ENCODE measurements around the gene CD44. TPM values are rescaled to one million over a fixed set of nuclear protein-coding genes. Genes with fewer than 3 reads are reported as not detected.

CD44 gene
- total RNA-seq, 1 donor from 2014 or later = 14.0 TPM

DNA sequence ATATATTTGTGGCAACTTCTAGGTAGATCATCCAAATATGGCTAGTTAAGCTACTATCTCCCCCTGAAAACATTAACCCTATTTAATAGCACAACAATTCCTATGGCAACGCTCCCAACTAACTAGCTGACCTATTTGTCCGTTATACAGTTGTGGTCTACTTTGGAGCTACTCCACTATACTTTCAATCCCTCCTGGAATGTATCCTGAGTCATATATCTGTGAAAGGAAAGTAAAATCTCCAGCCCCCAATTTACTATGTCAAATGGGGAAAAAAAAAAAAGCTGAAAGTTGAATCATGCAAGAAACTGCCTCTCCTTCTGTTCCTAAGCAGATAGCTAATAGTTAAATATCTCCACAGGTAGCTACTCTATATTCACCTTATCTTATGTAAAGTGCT is 128.5 kb downstream of the CD44 start:
- no peaks in the 10 kb centered on the region for H3K4me1 ChIP-seq
- no peaks in the 10 kb centered on the region for H3K27me3 ChIP-seq (ENCODE audit: low read depth)
- no peak overlapping the region for H3K27ac ChIP-seq (replicated peaks)
- intact Hi-C loops (cut with micrococcal nuclease) = loop anchor here (10.0 kb wide), 1 partner anchor 117 kb away; no protein-coding TSS in a partner anchor
- DNase-seq = no peak
- H3K9me3 ChIP-seq (replicated peaks) = no peaks in the 10 kb centered on the region
- no peak overlapping the region for H3K4me3 ChIP-seq
- TF ChIP-seq, protein P1, sequence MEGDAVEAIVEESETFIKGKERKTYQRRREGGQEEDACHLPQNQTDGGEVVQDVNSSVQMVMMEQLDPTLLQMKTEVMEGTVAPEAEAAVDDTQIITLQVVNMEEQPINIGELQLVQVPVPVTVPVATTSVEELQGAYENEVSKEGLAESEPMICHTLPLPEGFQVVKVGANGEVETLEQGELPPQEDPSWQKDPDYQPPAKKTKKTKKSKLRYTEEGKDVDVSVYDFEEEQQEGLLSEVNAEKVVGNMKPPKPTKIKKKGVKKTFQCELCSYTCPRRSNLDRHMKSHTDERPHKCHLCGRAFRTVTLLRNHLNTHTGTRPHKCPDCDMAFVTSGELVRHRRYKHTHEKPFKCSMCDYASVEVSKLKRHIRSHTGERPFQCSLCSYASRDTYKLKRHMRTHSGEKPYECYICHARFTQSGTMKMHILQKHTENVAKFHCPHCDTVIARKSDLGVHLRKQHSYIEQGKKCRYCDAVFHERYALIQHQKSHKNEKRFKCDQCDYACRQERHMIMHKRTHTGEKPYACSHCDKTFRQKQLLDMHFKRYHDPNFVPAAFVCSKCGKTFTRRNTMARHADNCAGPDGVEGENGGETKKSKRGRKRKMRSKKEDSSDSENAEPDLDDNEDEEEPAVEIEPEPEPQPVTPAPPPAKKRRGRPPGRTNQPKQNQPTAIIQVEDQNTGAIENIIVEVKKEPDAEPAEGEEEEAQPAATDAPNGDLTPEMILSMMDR (IDR thresholded peaks at IDR 0.05; ENCODE audit: borderline replicate concordance) = no peak
- H3K36me3 ChIP-seq = no peaks in the 10 kb centered on the region

DNA sequence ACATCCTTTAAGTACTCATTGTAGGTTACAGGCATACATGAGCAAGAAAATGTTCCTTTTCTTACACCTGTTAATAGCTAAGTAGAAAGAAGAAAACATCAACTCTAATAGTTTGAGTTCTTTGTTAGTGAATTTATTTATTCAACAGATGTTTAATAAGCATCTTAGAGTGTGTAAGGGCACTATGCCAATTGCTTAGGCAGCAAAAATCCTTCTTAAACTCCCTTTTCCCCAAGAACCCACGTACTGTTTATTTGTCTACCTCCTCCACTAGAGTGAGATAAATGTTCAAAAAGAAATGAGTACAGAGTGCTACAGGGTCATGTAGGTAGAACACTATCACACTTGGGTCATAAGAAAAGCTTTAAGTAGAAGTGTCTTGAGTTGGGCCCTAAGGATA is 131.4 kb downstream of the CD44 start:
- DNase-seq = no peak
- H3K4me3 ChIP-seq = no peak overlapping the region
- H3K36me3 ChIP-seq = no peaks in the 10 kb centered on the region
- H3K27me3 ChIP-seq (ENCODE audit: low read depth) = no peaks in the 10 kb centered on the region
- H3K4me1 ChIP-seq = peaks cover 6% of the 10 kb centered on the region
- intact Hi-C loops (cut with micrococcal nuclease) = no loop called here
- TF ChIP-seq, protein P1 (IDR thresholded peaks at IDR 0.05; ENCODE audit: borderline replicate concordance) = no peak
- H3K9me3 ChIP-seq (replicated peaks) = no peaks in the 10 kb centered on the region
- H3K27ac ChIP-seq (replicated peaks) = no peak overlapping the region

DNA sequence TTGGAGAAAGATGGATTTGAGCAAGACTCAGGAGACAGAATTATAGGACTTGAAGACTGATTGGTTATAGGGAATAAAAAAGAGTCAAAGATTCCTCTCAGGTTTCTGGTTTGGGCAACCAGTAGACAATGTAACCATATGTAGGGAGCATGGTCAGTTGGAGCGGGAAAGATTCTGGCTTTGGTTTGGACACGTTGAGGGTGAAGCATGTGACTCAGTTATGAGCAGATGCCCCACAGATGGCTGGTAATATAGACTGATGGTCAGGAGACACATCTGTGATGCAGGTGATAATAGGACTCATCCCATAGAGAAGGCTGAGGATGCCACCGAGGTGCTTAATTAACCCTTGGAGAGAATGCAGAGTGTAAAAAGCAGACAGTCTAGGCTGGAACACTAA is 132.1 kb downstream of the CD44 start:
- DNase-seq = no peak
- no peak overlapping the region for H3K27ac ChIP-seq (replicated peaks)
- no peaks in the 10 kb centered on the region for H3K9me3 ChIP-seq (replicated peaks)
- H3K36me3 ChIP-seq = no peaks in the 10 kb centered on the region
- intact Hi-C loops (cut with micrococcal nuclease) = no loop called here
- no peak overlapping the region for H3K4me3 ChIP-seq
- H3K27me3 ChIP-seq (ENCODE audit: low read depth) = no peaks in the 10 kb centered on the region
- H3K4me1 ChIP-seq = peaks cover 10% of the 10 kb centered on the region
- TF ChIP-seq, protein P1 (IDR thresholded peaks at IDR 0.05; ENCODE audit: borderline replicate concordance) = no peak

DNA sequence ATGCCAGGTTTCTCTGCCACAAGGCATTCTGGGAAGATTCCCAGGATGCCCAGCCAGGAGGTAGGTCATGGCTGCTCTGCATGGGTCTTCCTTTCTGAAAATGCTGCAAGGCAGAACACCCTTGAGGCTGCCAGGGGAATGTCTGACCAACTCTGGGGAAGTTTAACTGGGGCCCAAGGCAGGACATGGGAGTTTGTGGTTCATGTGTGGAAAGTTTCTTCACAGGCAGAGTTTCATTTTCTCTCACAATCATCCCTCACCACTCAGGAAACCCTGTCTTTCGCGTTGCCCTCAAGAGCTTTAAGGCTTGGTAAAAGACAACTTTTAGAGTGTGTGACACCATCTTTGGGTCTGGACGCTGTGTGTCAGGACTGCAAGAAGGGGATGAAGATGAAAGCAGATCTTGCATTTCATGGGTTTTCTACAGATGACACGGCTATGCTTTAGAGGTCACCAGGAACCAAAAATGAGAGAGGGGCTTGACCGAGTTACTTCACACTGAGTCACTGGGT is 133.5 kb downstream of the CD44 start:
- no peaks in the 10 kb centered on the region for H3K36me3 ChIP-seq
- TF ChIP-seq, protein P1 (IDR thresholded peaks at IDR 0.05; ENCODE audit: borderline replicate concordance) = no peak
- H3K4me1 ChIP-seq = peaks cover 10% of the 10 kb centered on the region
- H3K4me3 ChIP-seq = no peak overlapping the region
- no peaks in the 10 kb centered on the region for H3K9me3 ChIP-seq (replicated peaks)
- intact Hi-C loops (cut with micrococcal nuclease) = no loop called here
- no peaks in the 10 kb centered on the region for H3K27me3 ChIP-seq (ENCODE audit: low read depth)
- DNase-seq = no peak
- H3K27ac ChIP-seq (replicated peaks) = no peak overlapping the region

DNA sequence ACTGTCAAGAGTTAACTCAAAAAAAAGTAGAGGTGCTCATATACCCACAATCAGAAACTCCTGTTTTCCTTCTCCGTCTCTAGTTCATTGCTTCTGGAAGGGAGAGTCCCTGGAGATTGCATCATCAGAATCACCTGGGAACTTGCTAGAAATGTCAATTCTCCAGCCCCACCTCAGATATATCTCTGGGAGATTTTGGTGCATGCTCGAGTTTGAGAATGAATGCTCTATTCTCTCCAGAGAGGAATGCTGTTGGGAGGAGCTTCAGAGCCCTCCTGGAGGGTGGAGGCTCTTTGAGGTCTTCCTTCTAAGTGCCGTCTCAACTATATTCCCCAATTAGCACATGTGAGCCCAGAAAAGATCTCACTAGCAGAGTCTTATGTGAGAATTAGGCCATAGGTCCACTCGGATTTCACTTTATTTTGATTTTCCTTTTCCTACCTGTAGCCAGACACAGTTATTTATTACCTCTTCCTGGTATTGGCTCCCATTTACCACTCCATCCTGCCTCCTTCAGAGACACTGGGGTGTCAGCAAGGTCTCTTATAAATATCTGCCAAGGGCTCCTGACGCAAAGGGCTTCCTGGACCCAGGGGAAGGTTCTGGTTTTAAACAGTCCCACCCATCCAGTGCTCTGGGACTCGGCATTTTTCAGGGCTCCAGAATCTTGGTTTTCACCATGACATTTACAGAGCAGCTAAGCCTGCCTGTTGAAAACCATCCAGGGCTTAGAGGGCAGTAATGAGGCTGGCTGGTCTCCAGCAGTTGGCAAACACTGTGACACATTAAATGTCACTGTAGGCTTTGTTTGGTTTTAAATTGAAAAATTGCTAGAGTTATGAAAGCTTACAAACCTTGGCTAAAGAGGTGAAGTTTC is 136.2 kb downstream of the CD44 start:
- Histone ChIP-seq H3K4me3 (no peak overlapping the region), H3K9me3 (replicated peaks) (no peaks in the 10 kb centered on the region), H3K27ac (replicated peaks) (no peak overlapping the region), H3K27me3 (ENCODE audit: low read depth) (no peaks in the 10 kb centered on the region), H3K4me1 (peaks cover 10% of the 10 kb centered on the region), H3K36me3 (no peaks in the 10 kb centered on the region)
- peak; percentile 38 for DNase-seq
- TF ChIP-seq, protein P1 (IDR thresholded peaks at IDR 0.05; ENCODE audit: borderline replicate concordance) = no peak
- intact Hi-C loops (cut with micrococcal nuclease) = no loop called here
